IgD-negative memory B cell (primary cell): ENCODE measurements around the gene UGT2A1. TPM values are rescaled to one million over a fixed set of nuclear protein-coding genes. Genes with fewer than 3 reads are reported as not detected.
A peak's percentile ranks its signal among the peaks of the same experiment; 100 is the strongest.

Experiments
- H3K27ac Mint-ChIP-seq, 3 donors: one replicate each; pipeline ENCODE4 v1.8.0; 2020 to 2022; ENCODE audit warnings: mild to moderate bottlenecking in 3 of 3, mixed read lengths in 3 of 3, moderate library complexity in 1 of 3
- H3K27me3 Mint-ChIP-seq: one replicate; pipeline ENCODE4 v1.8.0; 2021; ENCODE audit warnings: mixed read lengths
- H3K36me3 Mint-ChIP-seq: one replicate; pipeline ENCODE4 v1.8.0; 2020; ENCODE audit warnings: mild to moderate bottlenecking, mixed read lengths
- H3K4me1 Mint-ChIP-seq, 3 donors: one replicate each; pipeline ENCODE4 v1.8.0; 2020 to 2022; ENCODE audit warnings: mixed read lengths in 3 of 3, mild to moderate bottlenecking in 1 of 3
- H3K4me3 Mint-ChIP-seq, 4 donors: one replicate each; pipeline ENCODE4 v1.8.0; 2020 to 2022; ENCODE audit warnings: mild to moderate bottlenecking in 4 of 4, mixed read lengths in 4 of 4, moderate library complexity in 3 of 4
- H3K9me3 Mint-ChIP-seq, 3 donors: one replicate each; pipeline ENCODE4 v1.8.0; 2020 to 2021; ENCODE audit warnings: mixed read lengths in 3 of 3, mild to moderate bottlenecking in 1 of 3
- polyA plus RNA-seq: library from polyadenylated mRNA; unstranded; fragments of 300-500 nt; fragmentation: Illumina TruSeq; gene quantifications from one replicate; pipeline ENCODE4 v1.2.3, GENCODE V29; 2021

Gene UGT2A1
- polyA plus RNA-seq, 1 donor from 2014 or later = not detected

- no peak within 1 kb of the TSS for H3K27ac Mint-ChIP-seq
- no peaks in the 10 kb centered on the region for H3K9me3 Mint-ChIP-seq
- no peak within 1 kb of the TSS for H3K4me3 Mint-ChIP-seq
- H3K4me1 Mint-ChIP-seq = no peaks in the 10 kb centered on the region
- H3K27me3 Mint-ChIP-seq = no peaks in the 10 kb centered on the region
- no peaks in the 10 kb centered on the region for H3K36me3 Mint-ChIP-seq
These were observed 13.5 kb downstream of the UGT2A1 start, which contains the start of gene UGT2A2 for GRCh38 chr4:69639542-69639941. UGT2A2 (minus strand) TSS chr4:69639642; CDS start chr4:69639640, 2 bp downstream.

- Mint-ChIP-seq H3K36me3 (no peaks in the 10 kb centered on the region), H3K27ac (no peak overlapping the region), H3K9me3 (peaks cover 0 to 20% (median 6%) of the 10 kb centered on the region in 3 donors), H3K4me3 (no peak overlapping the region), H3K4me1 (no peaks in the 10 kb centered on the region), H3K27me3 (no peaks in the 10 kb centered on the region)
These were observed 35.9 kb downstream of the UGT2A1 start for GRCh38 chr4:69617083-69617694.

GRCh38 chr4:69610484-69610883 is 42.6 kb downstream of the UGT2A1 start:
- H3K9me3 Mint-ChIP-seq = peaks cover 0 to 5% (median 4%) of the 10 kb centered on the region in 3 donors
- no peaks in the 10 kb centered on the region for H3K27me3 Mint-ChIP-seq
- H3K4me1 Mint-ChIP-seq = no peaks in the 10 kb centered on the region
- no peak overlapping the region for H3K4me3 Mint-ChIP-seq
- no peak overlapping the region for H3K27ac Mint-ChIP-seq
- H3K36me3 Mint-ChIP-seq = no peaks in the 10 kb centered on the region

- no peaks in the 10 kb centered on the region for H3K27me3 Mint-ChIP-seq
- no peak overlapping the region for H3K27ac Mint-ChIP-seq
These were observed 52.0 kb downstream of the UGT2A1 start for GRCh38 chr4:69601065-69601464.

GRCh38 chr4:69600013-69600412 is 53.0 kb downstream of the UGT2A1 start:
- Mint-ChIP-seq H3K4me3 (no peak overlapping the region), H3K27ac (no peak overlapping the region), H3K36me3 (no peaks in the 10 kb centered on the region), H3K9me3 (no peaks in the 10 kb centered on the region), H3K4me1 (no peaks in the 10 kb centered on the region), H3K27me3 (no peaks in the 10 kb centered on the region)

More at GRCh38 chr4:69601065-69601464, 52.0 kb downstream of the UGT2A1 start:
- Mint-ChIP-seq H3K36me3 (no peaks in the 10 kb centered on the region), H3K4me1 (no peaks in the 10 kb centered on the region), H3K4me3 (no peak overlapping the region), H3K9me3 (no peaks in the 10 kb centered on the region)

- Mint-ChIP-seq H3K4me3 (no peak overlapping the region), H3K36me3 (no peaks in the 10 kb centered on the region), H3K4me1 (no peaks in the 10 kb centered on the region), H3K27me3 (no peaks in the 10 kb centered on the region), H3K27ac (no peak overlapping the region), H3K9me3 (peaks cover 0 to 2% (median 2%) of the 10 kb centered on the region in 3 donors)
These were observed 58.7 kb downstream of the UGT2A1 start for GRCh38 chr4:69594382-69594781.

- no peaks in the 10 kb centered on the region for H3K36me3 Mint-ChIP-seq
- no peaks in the 10 kb centered on the region for H3K4me1 Mint-ChIP-seq
- H3K27me3 Mint-ChIP-seq = no peaks in the 10 kb centered on the region
- peaks cover 2% of the 10 kb centered on the region in 3 donors for H3K9me3 Mint-ChIP-seq
- no peak overlapping the region for H3K27ac Mint-ChIP-seq
- H3K4me3 Mint-ChIP-seq = no peak overlapping the region
These were observed 61.7 kb downstream of the UGT2A1 start for GRCh38 chr4:69591364-69591763.

- Mint-ChIP-seq H3K27me3 (no peaks in the 10 kb centered on the region), H3K9me3 (peaks cover 2% of the 10 kb centered on the region in 3 donors), H3K4me1 (no peaks in the 10 kb centered on the region), H3K4me3 (no peak overlapping the region), H3K36me3 (no peaks in the 10 kb centered on the region), H3K27ac (no peak overlapping the region)
These were observed 63.2 kb downstream of the UGT2A1 start for GRCh38 chr4:69589884-69590283.

- H3K27ac Mint-ChIP-seq = no peak overlapping the region
- no peaks in the 10 kb centered on the region for H3K4me1 Mint-ChIP-seq
- no peak overlapping the region for H3K4me3 Mint-ChIP-seq
- no peaks in the 10 kb centered on the region for H3K27me3 Mint-ChIP-seq
- H3K36me3 Mint-ChIP-seq = no peaks in the 10 kb centered on the region
- H3K9me3 Mint-ChIP-seq = peaks cover 0 to 2% (median 0%) of the 10 kb centered on the region in 3 donors
These were observed 68.9 kb downstream of the UGT2A1 start for GRCh38 chr4:69584135-69584534.

GRCh38 chr4:69583543-69583942 is 69.5 kb downstream of the UGT2A1 start:
- H3K36me3 Mint-ChIP-seq = no peaks in the 10 kb centered on the region
- H3K27ac Mint-ChIP-seq = no peak overlapping the region
- peaks cover 0 to 2% (median 0%) of the 10 kb centered on the region in 3 donors for H3K9me3 Mint-ChIP-seq
- no peaks in the 10 kb centered on the region for H3K4me1 Mint-ChIP-seq
- H3K27me3 Mint-ChIP-seq = no peaks in the 10 kb centered on the region
- no peak overlapping the region for H3K4me3 Mint-ChIP-seq

GRCh38 chr4:69577245-69577644 is 75.8 kb downstream of the UGT2A1 start:
- H3K4me3 Mint-ChIP-seq = no peak overlapping the region
- H3K4me1 Mint-ChIP-seq = no peaks in the 10 kb centered on the region
- H3K27ac Mint-ChIP-seq = no peak overlapping the region
- peaks cover 0 to 1% (median 0%) of the 10 kb centered on the region in 3 donors for H3K9me3 Mint-ChIP-seq
- no peaks in the 10 kb centered on the region for H3K27me3 Mint-ChIP-seq
- no peaks in the 10 kb centered on the region for H3K36me3 Mint-ChIP-seq

- H3K4me1 Mint-ChIP-seq = no peaks in the 10 kb centered on the region
These were observed 76.7 kb downstream of the UGT2A1 start for GRCh38 chr4:69576251-69576877.

GRCh38 chr4:69568787-69569186 is 84.3 kb downstream of the UGT2A1 start:
- no peak overlapping the region for H3K4me3 Mint-ChIP-seq
- H3K27me3 Mint-ChIP-seq = no peaks in the 10 kb centered on the region
- H3K27ac Mint-ChIP-seq = no peak overlapping the region
- H3K36me3 Mint-ChIP-seq = no peaks in the 10 kb centered on the region
- H3K4me1 Mint-ChIP-seq = no peaks in the 10 kb centered on the region
- peaks cover 0 to 3% (median 0%) of the 10 kb centered on the region in 3 donors for H3K9me3 Mint-ChIP-seq

More at GRCh38 chr4:69576251-69576877, 76.7 kb downstream of the UGT2A1 start:
- Mint-ChIP-seq H3K27me3 (no peaks in the 10 kb centered on the region), H3K9me3 (peaks cover 0 to 1% (median 0%) of the 10 kb centered on the region in 3 donors), H3K36me3 (no peaks in the 10 kb centered on the region), H3K4me3 (no peak overlapping the region), H3K27ac (no peak overlapping the region)

- peak overlapping the region in 1 of 3 donors; percentile 63 for H3K27ac Mint-ChIP-seq
- no peaks in the 10 kb centered on the region for H3K36me3 Mint-ChIP-seq
- H3K4me1 Mint-ChIP-seq = peaks cover 0 to 3% (median 0%) of the 10 kb centered on the region in 3 donors
- no peak overlapping the region for H3K4me3 Mint-ChIP-seq
- peaks cover 2 to 4% (median 3%) of the 10 kb centered on the region in 3 donors for H3K9me3 Mint-ChIP-seq
- no peaks in the 10 kb centered on the region for H3K27me3 Mint-ChIP-seq
These were observed 89.6 kb downstream of the UGT2A1 start for GRCh38 chr4:69563424-69563823.

- H3K4me3 Mint-ChIP-seq = no peak overlapping the region
- H3K36me3 Mint-ChIP-seq = no peaks in the 10 kb centered on the region
- H3K27me3 Mint-ChIP-seq = no peaks in the 10 kb centered on the region
- H3K9me3 Mint-ChIP-seq = peaks cover 0 to 3% (median 2%) of the 10 kb centered on the region in 3 donors
- H3K27ac Mint-ChIP-seq = no peak overlapping the region
- no peaks in the 10 kb centered on the region for H3K4me1 Mint-ChIP-seq
These were observed 103.4 kb downstream of the UGT2A1 start for GRCh38 chr4:69549651-69550050.
